HCT116 (cell line): ENCODE results near the gene TBC1D2B. TPM values are rescaled to one million over a fixed set of nuclear protein-coding genes. Genes with fewer than 3 reads are reported as not detected.

Experiments
- ATAC-seq: fragments of 200-7000 bp; cut with Tn5 transposase; 2 replicates; pipeline ENCODE4 v1.9.1; 2020; ENCODE audit warnings: mild to moderate bottlenecking, moderate library complexity
- BruUV-seq: library from RNA; stranded (reverse); fragments of 400-500 nt; replicated peaks from 2 replicates; lab custom pipeline; 2021; lab: Mats Ljungman, UMichigan
- CTCF ChIA-PET: fragments of 300-600 bp; sonication (Branson Sonifier 250); formaldehyde crosslinking; loops from one replicate; lab custom pipeline; 2021; ENCODE audit warnings: antibody characterized with exemption; lab: Charles Lee
- POLR2A ChIA-PET: fragments of 300-600, 350-600 bp; sonication (Branson Sonifier 250); formaldehyde crosslinking; loops from one replicate; lab custom pipeline; 2021; ENCODE audit warnings: antibody characterized with exemption; lab: Charles Lee
- RAD21 ChIA-PET, 2 experiments: fragments of 300-600 bp; sonication (Branson Sonifier 250); formaldehyde crosslinking; loops; one replicate each; lab custom pipeline; 2023; ENCODE audit warnings: low total read pairs in 2 of 2; ENCODE audit not compliant: uncharacterized antibody in 2 of 2, unreplicated experiment in 2 of 2, low non-redundant PET in 1 of 2; lab: Charles Lee
- DNase-seq: peaks from one replicate; pipeline ENCODE4 v3.0.0-alpha.2; 2010; ENCODE audit warnings: low read depth, low spot score
- H2AFZ ChIP-seq: fragments of 200-600 bp; shearing (Covaris generic), sonication (generic); 2 replicates; pipeline ENCODE4 v1.6.1; 2017; ENCODE audit warnings: low read depth, mixed run types, mixed read lengths, antibody characterized with exemption, low read length; ENCODE audit not compliant: poor library complexity, severe bottlenecking
- H3K27ac ChIP-seq: 2 replicates; pipeline ENCODE4 v1.5.1; 2012; ENCODE audit warnings: low read depth, low read length
- H3K27me3 ChIP-seq: fragments of 200-600 bp; sonication (generic); 2 replicates; pipeline ENCODE4 v1.6.1; 2016; ENCODE audit warnings: mixed run types, low read length, mixed read lengths; ENCODE audit not compliant: insufficient read depth
- H3K36me3 ChIP-seq, 2 experiments: fragments of 200-500 bp in 1 of 2; fragments of 200-600 bp in 1 of 2; sonication (Bioruptor generic) in 1 of 2; sonication (generic) in 1 of 2; 2 replicates each; pipeline versions ENCODE4 v1.5.1 to v1.6.1; 2014 to 2016; ENCODE audit warnings: low read length in 2 of 2, inconsistent platforms in 1 of 2, mixed read lengths in 1 of 2, mixed run types in 1 of 2; ENCODE audit not compliant: insufficient read depth in 2 of 2, control insufficient read depth in 1 of 2
- H3K4me1 ChIP-seq, 2 experiments: fragments of 200-600 bp in 1 of 2; sonication (generic) in 1 of 2; 2 replicates each; pipeline versions ENCODE4 v1.5.1 to v1.6.1; 2012 to 2017; ENCODE audit warnings: low read length in 2 of 2, inconsistent platforms in 1 of 2, mild to moderate bottlenecking in 1 of 2, mixed read lengths in 1 of 2, mixed run types in 1 of 2, moderate library complexity in 1 of 2; ENCODE audit not compliant: insufficient read depth in 2 of 2, control insufficient read depth in 1 of 2
- H3K4me2 ChIP-seq: fragments of 200-600 bp; sonication (generic); 2 replicates; pipeline ENCODE4 v1.6.1; 2017; ENCODE audit warnings: mixed run types, low read length, mixed read lengths
- H3K4me3 ChIP-seq, 2 experiments: fragments of 200-600 bp in 1 of 2; sonication (generic) in 1 of 2; replicated peaks in 1 of 2; 2 replicates each; pipeline ENCODE4 v1.5.1; 2011 to 2016; ENCODE audit warnings: low read length in 2 of 2, control low read depth in 1 of 2, low read depth in 1 of 2, mild to moderate bottlenecking in 1 of 2, mixed read lengths in 1 of 2, mixed run types in 1 of 2
- H3K79me2 ChIP-seq: fragments of 200-600 bp; sonication (generic); 2 replicates; pipeline ENCODE4 v1.6.1; 2017; ENCODE audit warnings: mild to moderate bottlenecking, mixed run types, low read length, moderate library complexity, mixed read lengths; ENCODE audit not compliant: insufficient read depth
- H3K9ac ChIP-seq: fragments of 200-600 bp; sonication (generic); 2 replicates; pipeline ENCODE4 v1.6.1; 2016; ENCODE audit warnings: low read length, mixed read lengths
- H3K9me2 ChIP-seq: fragments of 200-600 bp; sonication (generic), shearing (Covaris generic); 2 replicates; pipeline ENCODE4 v1.6.1; 2017; ENCODE audit warnings: mixed run types, mild to moderate bottlenecking, moderate library complexity; ENCODE audit not compliant: insufficient read depth
- H3K9me3 ChIP-seq, 2 experiments: fragments of 200-500 bp in 1 of 2; fragments of 200-600 bp in 1 of 2; sonication (Bioruptor generic) in 1 of 2; sonication (generic) in 1 of 2; 2 replicates each; pipeline ENCODE4 v1.6.1; 2014 to 2017; ENCODE audit warnings: low read length in 2 of 2, mixed read lengths in 2 of 2, inconsistent platforms in 1 of 2, low read depth in 1 of 2, mild to moderate bottlenecking in 1 of 2, mixed run types in 1 of 2, moderate library complexity in 1 of 2; ENCODE audit not compliant: control insufficient read depth in 1 of 2, insufficient read depth in 1 of 2
- H4K20me1 ChIP-seq: fragments of 200-600 bp; sonication (generic), shearing (Covaris generic); 2 replicates; pipeline ENCODE4 v1.6.1; 2017; ENCODE audit warnings: mixed run types, mild to moderate bottlenecking, moderate library complexity; ENCODE audit not compliant: insufficient read depth
- CBX3 ChIP-seq: IDR thresholded peaks from 2 replicates; pipeline ENCODE4 v1.6.1; 2012; ENCODE audit warnings: low read depth
- CEBPB ChIP-seq: IDR thresholded peaks from 2 replicates; pipeline ENCODE4 v1.6.1; 2012; ENCODE audit warnings: low read depth
- ELF1 ChIP-seq: IDR thresholded peaks from 2 replicates; pipeline ENCODE4 v1.6.1; 2012; ENCODE audit warnings: low read depth, borderline replicate concordance
- EZH2 ChIP-seq: fragments of 200-600 bp; sonication (generic); IDR thresholded peaks from 2 replicates; pipeline ENCODE4 v1.6.1; 2017; ENCODE audit warnings: antibody characterized with exemption, mixed run types
- EZH2phosphoT487 ChIP-seq: fragments of 200-600 bp; IDR thresholded peaks from 2 replicates; pipeline ENCODE4 v1.6.1; 2018; ENCODE audit warnings: antibody characterized with exemption, borderline replicate concordance
- FOSL1 ChIP-seq: IDR thresholded peaks from 2 replicates; pipeline ENCODE4 v1.6.1; 2012; ENCODE audit warnings: low read depth
- JUND ChIP-seq: IDR thresholded peaks from 2 replicates; pipeline ENCODE4 v1.6.1; 2012
- MAX ChIP-seq: IDR thresholded peaks from 2 replicates; pipeline ENCODE4 v1.6.1; 2012
- POLR2AphosphoS5 ChIP-seq: IDR thresholded peaks from 2 replicates; pipeline ENCODE4 v1.6.1; 2011; ENCODE audit warnings: mild to moderate bottlenecking, low read depth, low read length, moderate library complexity
- SIN3A ChIP-seq: IDR thresholded peaks from 2 replicates; pipeline ENCODE4 v1.6.1; 2012; ENCODE audit warnings: low read depth
- SP1 ChIP-seq: IDR thresholded peaks from 2 replicates; pipeline ENCODE4 v1.6.1; 2012; ENCODE audit warnings: low read depth
- SRF ChIP-seq: IDR thresholded peaks from 2 replicates; pipeline ENCODE4 v1.6.1; 2012; ENCODE audit warnings: low read depth
- ZFX ChIP-seq: fragments of 450-650 bp; IDR thresholded peaks from 2 replicates; pipeline ENCODE4 v1.6.1; 2017
- ZNF274 ChIP-seq: fragments of 200-500 bp; sonication (Bioruptor generic); IDR thresholded peaks from 2 replicates; pipeline ENCODE4 v1.6.1; 2014; ENCODE audit warnings: mild to moderate bottlenecking, low read depth, low read length, inconsistent platforms
- intact Hi-C: fragments of 100-400 bp; cut with micrococcal nuclease; formaldehyde crosslinking; loops from 2 replicates; pipeline ENCODE4 v1.10.0; 2022
- total RNA-seq: library from RNA; stranded (reverse); gene quantifications from one replicate; pipeline ENCODE4 v1.2.1, GENCODE V29; 2021; ENCODE audit not compliant: unreplicated experiment
- TF ChIP-seq, protein P1 (sequence below): IDR thresholded peaks from 2 replicates; pipeline ENCODE4 v1.6.1; 2011; ENCODE audit warnings: mild to moderate bottlenecking, low read length, moderate library complexity; ENCODE audit not compliant: insufficient replicate concordance; ENCODE audit errors: extremely low read depth

TBC1D2B gene
- total RNA-seq, 1 experiment from 2014 or later: 16.6 TPM

DNA sequence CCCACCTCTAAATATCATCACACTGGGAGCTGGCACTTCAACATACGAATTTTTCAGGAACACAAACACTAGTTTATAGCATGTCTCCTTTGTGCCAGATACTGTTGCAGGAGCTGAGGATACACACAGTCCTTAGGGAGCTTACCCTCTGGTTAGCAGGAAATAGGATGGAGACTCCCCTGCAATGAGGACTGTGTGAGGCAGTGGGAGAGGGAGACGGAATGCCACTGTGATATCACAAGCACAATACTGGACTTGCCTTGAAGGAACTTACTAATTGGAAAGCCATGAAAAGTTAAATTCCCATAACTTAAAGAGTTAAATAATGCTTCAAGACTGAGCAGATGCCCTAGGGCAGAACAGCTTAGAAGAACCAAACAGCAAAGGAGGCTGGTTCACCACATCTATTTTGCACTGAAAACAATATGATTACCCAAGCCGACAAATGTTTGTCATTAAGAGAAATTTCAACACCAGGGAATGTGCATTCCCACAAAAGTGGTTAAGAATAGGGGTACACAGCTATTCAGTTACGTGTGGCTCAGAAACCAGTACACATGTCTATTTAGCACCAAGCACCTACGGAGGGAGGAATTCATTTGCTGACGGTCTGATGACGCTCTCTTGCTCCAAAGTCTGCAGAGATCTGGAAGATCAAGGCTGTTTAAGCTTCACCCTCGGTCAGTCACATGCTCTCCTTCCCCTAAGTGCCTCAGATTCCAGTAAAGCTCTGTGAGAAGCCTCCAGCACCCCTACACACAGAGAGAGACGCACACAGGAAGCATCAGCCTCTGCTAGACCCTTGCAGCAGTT, 5.2 kb downstream of the TBC1D2B start:
- Histone ChIP-seq H3K27me3 (no peaks in the 10 kb centered on the region), H3K4me3 (no peak overlapping the region), H3K9me2 (no peaks in the 10 kb centered on the region), H4K20me1 (peaks cover 3% of the 10 kb centered on the region; the same call in 1 of the 2 replicates), H3K9ac (no peak overlapping the region), H3K27ac (no peak overlapping the region), H3K4me1 (peaks cover 18 to 29% of the 10 kb centered on the region in 2 experiments), H3K36me3 (no peaks in the 10 kb centered on the region; a peak in 1 of 4 replicates), H3K79me2 (peaks cover 44% of the 10 kb centered on the region)
- ChIA-PET POLR2A (no interaction called here), CTCF (no interaction called here)
- no TSS peak for BruUV-seq
- no peak for DNase-seq
- intact Hi-C loops: no loop called here
- TF ChIP-seq ELF1 (no peak), SP1 (no peak), SRF (no peak), CBX3 (no peak), FOSL1 (no peak), MAX (no peak), EZH2 (no peak), EZH2phosphoT487 (no peak), CEBPB (no peak), POLR2AphosphoS5 (no peak), JUND (no peak), ZFX (no peak), ZNF274 (no peak), SIN3A (no peak)
- TF ChIP-seq, protein P1, sequence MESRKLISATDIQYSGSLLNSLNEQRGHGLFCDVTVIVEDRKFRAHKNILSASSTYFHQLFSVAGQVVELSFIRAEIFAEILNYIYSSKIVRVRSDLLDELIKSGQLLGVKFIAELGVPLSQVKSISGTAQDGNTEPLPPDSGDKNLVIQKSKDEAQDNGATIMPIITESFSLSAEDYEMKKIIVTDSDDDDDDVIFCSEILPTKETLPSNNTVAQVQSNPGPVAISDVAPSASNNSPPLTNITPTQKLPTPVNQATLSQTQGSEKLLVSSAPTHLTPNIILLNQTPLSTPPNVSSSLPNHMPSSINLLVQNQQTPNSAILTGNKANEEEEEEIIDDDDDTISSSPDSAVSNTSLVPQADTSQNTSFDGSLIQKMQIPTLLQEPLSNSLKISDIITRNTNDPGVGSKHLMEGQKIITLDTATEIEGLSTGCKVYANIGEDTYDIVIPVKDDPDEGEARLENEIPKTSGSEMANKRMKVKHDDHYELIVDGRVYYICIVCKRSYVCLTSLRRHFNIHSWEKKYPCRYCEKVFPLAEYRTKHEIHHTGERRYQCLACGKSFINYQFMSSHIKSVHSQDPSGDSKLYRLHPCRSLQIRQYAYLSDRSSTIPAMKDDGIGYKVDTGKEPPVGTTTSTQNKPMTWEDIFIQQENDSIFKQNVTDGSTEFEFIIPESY: no peak
- TF ChIP-seq, all 23 proteins: peak for 0
- Histone ChIP-seq H3K9me3 (no peaks in the 10 kb centered on the region), H2AFZ (no peak overlapping the region), H3K4me2 (no peak overlapping the region)
- RAD21 ChIA-PET: no interaction called here
- ATAC-seq: no peak
